PC-3 (cell line): ENCODE measurements around the gene RBFOX2. TPM values are rescaled to one million over a fixed set of nuclear protein-coding genes. Genes with fewer than 3 reads are reported as not detected.

Source experiments
- ATAC-seq: fragments of 200-7000 bp; cut with Tn5 transposase; 2 replicates; pipeline ENCODE4 v1.9.1; 2020; ENCODE audit warnings: mild to moderate bottlenecking, moderate library complexity
- BruUV-seq: library from RNA; stranded (reverse); fragments of 400-500 nt; replicated peaks from 2 replicates; lab custom pipeline; 2021; lab: Mats Ljungman, UMichigan
- CTCF ChIA-PET: fragments of 300-600 bp; sonication (Branson Sonifier 250); formaldehyde crosslinking; loops from one replicate; lab custom pipeline; 2022; ENCODE audit warnings: antibody characterized with exemption; lab: Charles Lee
- POLR2A ChIA-PET: fragments of 300-600 bp; sonication (Branson Sonifier 250); formaldehyde crosslinking; loops from one replicate; lab custom pipeline; 2022; ENCODE audit warnings: antibody characterized with exemption; ENCODE audit not compliant: unreplicated experiment; lab: Charles Lee
- DNase-seq: peaks from one replicate; pipeline ENCODE4 v3.0.0-alpha.2; 2015
- H2AFZ ChIP-seq: fragments of 300-600 bp; sonication (generic); 2 replicates; pipeline ENCODE4 v1.6.0; 2016; ENCODE audit warnings: antibody characterized with exemption, low read length
- H3F3A ChIP-seq: fragments of 300-600 bp; sonication (generic); one replicate; pipeline ENCODE4 v1.6.0; 2017; ENCODE audit warnings: antibody characterized with exemption, low read length, control low read depth, mild to moderate bottlenecking; ENCODE audit not compliant: unreplicated experiment
- H3K27ac ChIP-seq: fragments of 300-600 bp; sonication (generic); 2 replicates; pipeline ENCODE4 v1.5.1; 2016; ENCODE audit warnings: mild to moderate bottlenecking, low read length
- H3K27me3 ChIP-seq: fragments of 300-600 bp; sonication (generic); 2 replicates; pipeline ENCODE4 v1.6.1; 2016; ENCODE audit warnings: low read length, mixed read lengths
- H3K36me3 ChIP-seq: fragments of 300-600 bp; sonication (generic); 2 replicates; pipeline ENCODE4 v1.6.1; 2016; ENCODE audit warnings: low read depth, mixed run types, low read length, mixed read lengths
- H3K4me1 ChIP-seq: fragments of 300-600 bp; sonication (generic); 2 replicates; pipeline ENCODE4 v1.5.1; 2016; ENCODE audit warnings: low read length; ENCODE audit not compliant: insufficient read depth
- H3K4me2 ChIP-seq: fragments of 300-600 bp; sonication (generic); 2 replicates; pipeline ENCODE4 v1.6.0; 2016; ENCODE audit warnings: low read length
- H3K4me3 ChIP-seq: fragments of 300-600 bp; sonication (generic); 2 replicates; pipeline ENCODE4 v1.5.1; 2016; ENCODE audit warnings: mild to moderate bottlenecking, low read length, mixed read lengths
- H3K79me2 ChIP-seq: fragments of 300-600 bp; sonication (generic); 2 replicates; pipeline ENCODE4 v1.6.1; 2017; ENCODE audit warnings: low read length, mixed read lengths
- H3K9ac ChIP-seq: fragments of 300-600 bp; sonication (generic); 2 replicates; pipeline ENCODE4 v1.6.0; 2016; ENCODE audit warnings: mild to moderate bottlenecking, low read length
- H3K9me2 ChIP-seq: fragments of 300-600 bp; sonication (generic); replicated peaks from 2 replicates; pipeline ENCODE4 v1.6.1; 2016; ENCODE audit warnings: mixed run types, low read length, mixed read lengths
- H3K9me3 ChIP-seq: fragments of 300-600 bp; sonication (generic); 2 replicates; pipeline ENCODE4 v1.6.1; 2016; ENCODE audit warnings: low read length, mixed read lengths
- H4K20me1 ChIP-seq: fragments of 300-600 bp; sonication (generic); 2 replicates; pipeline ENCODE4 v1.6.1; 2016; ENCODE audit warnings: low read length, mixed read lengths
- EZH2 ChIP-seq: fragments of 300-600 bp; sonication (generic); IDR thresholded peaks from one replicate; pipeline ENCODE4 v1.6.1; 2017; ENCODE audit warnings: antibody characterized with exemption, mild to moderate bottlenecking, low read length; ENCODE audit not compliant: unreplicated experiment
- EZH2phosphoT487 ChIP-seq: fragments of 300-600 bp; sonication (generic); IDR thresholded peaks from 2 replicates; pipeline ENCODE4 v1.6.1; 2018; ENCODE audit warnings: mild to moderate bottlenecking, antibody characterized with exemption, low read length, borderline replicate concordance
- intact Hi-C: fragments of 100-400 bp; cut with micrococcal nuclease; formaldehyde crosslinking; loops from 2 replicates; pipeline ENCODE4 v1.9.0; 2023
- total RNA-seq: library from RNA; depleted of rRNA; stranded (reverse); fragments of >200 nt; gene quantifications from 2 replicates; pipeline ENCODE4 v1.2.3, GENCODE V29; 2014
- TF ChIP-seq, protein P1 (sequence below): fragments of 300-600 bp; sonication (generic); conservative IDR thresholded peaks from 2 replicates; pipeline ENCODE4 v1.5.1; 2017; ENCODE audit warnings: antibody characterized with exemption, low read depth, mild to moderate bottlenecking, low read length

The RBFOX2 gene
- total RNA-seq, 1 experiment from 2014 or later, result 75.1 TPM

DNA sequence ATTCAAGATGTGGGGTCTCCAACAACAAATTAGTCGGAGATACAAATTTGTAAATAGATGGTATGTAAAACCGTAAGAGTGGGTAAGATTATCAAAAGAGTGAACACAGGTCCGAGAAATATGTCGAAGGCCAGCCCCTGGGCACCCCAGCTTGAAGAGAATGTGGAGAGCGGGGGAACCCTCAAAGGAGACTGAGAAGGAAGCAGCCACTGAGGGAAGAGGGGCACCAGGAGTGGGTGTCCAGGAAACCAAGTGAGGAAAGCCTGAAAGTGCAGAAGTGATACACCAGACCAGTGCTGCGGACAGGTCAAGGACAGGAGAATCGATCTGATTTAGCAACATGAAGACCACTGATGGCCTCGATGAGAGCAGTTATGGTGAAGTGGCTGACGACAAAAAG lies 296.5 kb downstream of the RBFOX2 start:
- H2AFZ ChIP-seq, result no peak overlapping the region
- TF ChIP-seq EZH2 (no peak), EZH2phosphoT487 (no peak)
- TF ChIP-seq, protein P1, sequence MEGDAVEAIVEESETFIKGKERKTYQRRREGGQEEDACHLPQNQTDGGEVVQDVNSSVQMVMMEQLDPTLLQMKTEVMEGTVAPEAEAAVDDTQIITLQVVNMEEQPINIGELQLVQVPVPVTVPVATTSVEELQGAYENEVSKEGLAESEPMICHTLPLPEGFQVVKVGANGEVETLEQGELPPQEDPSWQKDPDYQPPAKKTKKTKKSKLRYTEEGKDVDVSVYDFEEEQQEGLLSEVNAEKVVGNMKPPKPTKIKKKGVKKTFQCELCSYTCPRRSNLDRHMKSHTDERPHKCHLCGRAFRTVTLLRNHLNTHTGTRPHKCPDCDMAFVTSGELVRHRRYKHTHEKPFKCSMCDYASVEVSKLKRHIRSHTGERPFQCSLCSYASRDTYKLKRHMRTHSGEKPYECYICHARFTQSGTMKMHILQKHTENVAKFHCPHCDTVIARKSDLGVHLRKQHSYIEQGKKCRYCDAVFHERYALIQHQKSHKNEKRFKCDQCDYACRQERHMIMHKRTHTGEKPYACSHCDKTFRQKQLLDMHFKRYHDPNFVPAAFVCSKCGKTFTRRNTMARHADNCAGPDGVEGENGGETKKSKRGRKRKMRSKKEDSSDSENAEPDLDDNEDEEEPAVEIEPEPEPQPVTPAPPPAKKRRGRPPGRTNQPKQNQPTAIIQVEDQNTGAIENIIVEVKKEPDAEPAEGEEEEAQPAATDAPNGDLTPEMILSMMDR, result no peak
- ChIA-PET POLR2A (no interaction called here), CTCF (no interaction called here)
- no peak overlapping the region for H3K4me2 ChIP-seq
- no peaks in the 10 kb centered on the region for H3K79me2 ChIP-seq
- no peaks in the 10 kb centered on the region for H3K27me3 ChIP-seq
- H3K36me3 ChIP-seq, result no peaks in the 10 kb centered on the region
- intact Hi-C loops, result no loop called here
- ATAC-seq, result no peak
- BruUV-seq, result no TSS peak
- H3K4me1 ChIP-seq, result no peaks in the 10 kb centered on the region
- no peaks in the 10 kb centered on the region for H4K20me1 ChIP-seq
- no peaks in the 10 kb centered on the region for H3K9me2 ChIP-seq
- no peaks in the 10 kb centered on the region for H3F3A ChIP-seq
- no peak overlapping the region for H3K9ac ChIP-seq
- no peak overlapping the region for H3K4me3 ChIP-seq
- DNase-seq, result no peak
- H3K9me3 ChIP-seq, result no peaks in the 10 kb centered on the region
- no peak overlapping the region for H3K27ac ChIP-seq

DNA sequence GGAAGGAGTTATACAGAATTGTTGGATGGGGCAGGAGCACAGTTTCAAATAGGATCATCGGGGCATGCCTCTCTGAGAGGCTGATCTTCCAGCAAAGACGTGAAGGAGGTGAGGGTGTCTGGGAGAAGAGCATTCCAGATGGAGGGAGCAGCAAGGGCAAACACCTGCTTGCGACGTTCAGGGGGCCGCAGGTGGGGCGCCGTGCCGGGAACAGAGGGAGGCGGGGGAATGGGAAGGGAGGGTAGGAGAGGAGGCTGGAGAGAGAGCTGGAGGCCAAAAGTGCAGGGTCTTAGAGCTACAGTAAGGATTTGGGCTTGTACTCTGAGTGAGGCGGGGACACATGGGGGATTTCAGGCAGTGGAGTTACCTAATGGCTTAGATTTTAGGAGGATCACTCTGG lies 297.3 kb downstream of the RBFOX2 start:
- Histone ChIP-seq H3K9me3 (no peaks in the 10 kb centered on the region), H3K9ac (no peak overlapping the region), H3K4me3 (no peak overlapping the region), H3K4me1 (no peaks in the 10 kb centered on the region), H3K36me3 (no peaks in the 10 kb centered on the region), H3K27ac (no peak overlapping the region), H3F3A (no peaks in the 10 kb centered on the region), H3K4me2 (no peak overlapping the region), H4K20me1 (no peaks in the 10 kb centered on the region), H3K9me2 (no peaks in the 10 kb centered on the region), H3K27me3 (no peaks in the 10 kb centered on the region), H2AFZ (no peak overlapping the region), H3K79me2 (no peaks in the 10 kb centered on the region)
- ChIA-PET CTCF (no interaction called here), POLR2A (no interaction called here)
- TF ChIP-seq EZH2phosphoT487, result no peak
- TF ChIP-seq EZH2, result no peak
- TF ChIP-seq, protein P1, result no peak
- DNase-seq (no peak), ATAC-seq (no peak)
- BruUV-seq, result no TSS peak
- intact Hi-C loops, result no loop called here

DNA sequence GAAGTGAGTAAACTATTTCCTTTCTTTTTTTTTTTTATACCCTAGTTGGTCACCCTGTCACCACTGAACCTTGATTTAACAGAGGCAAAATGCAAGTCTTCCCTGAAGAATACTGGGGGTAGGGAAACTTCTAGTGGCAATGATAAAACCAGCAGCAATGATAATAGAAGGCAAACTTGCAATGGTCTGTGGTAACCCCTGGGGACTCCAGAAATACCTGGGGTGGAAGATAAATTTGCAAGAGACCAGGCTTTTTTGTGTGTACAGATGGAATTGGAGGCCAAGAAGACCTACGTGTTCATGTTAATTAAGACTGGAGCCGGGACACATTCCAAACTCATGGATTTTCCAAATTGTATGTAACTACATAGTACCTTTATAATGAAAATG lies 299.3 kb downstream of the RBFOX2 start:
- H3K79me2 ChIP-seq, result no peaks in the 10 kb centered on the region
- H3K9ac ChIP-seq, result no peak overlapping the region
- no peaks in the 10 kb centered on the region for H4K20me1 ChIP-seq
- no peaks in the 10 kb centered on the region for H3K36me3 ChIP-seq
- no peak overlapping the region for H3K4me2 ChIP-seq
- no peaks in the 10 kb centered on the region for H3F3A ChIP-seq
- ATAC-seq (no peak), DNase-seq (no peak)
- TF ChIP-seq, protein P1, result no peak
- TF ChIP-seq EZH2phosphoT487 (no peak), EZH2 (no peak)
- H3K9me2 ChIP-seq, result no peaks in the 10 kb centered on the region
- H3K4me1 ChIP-seq, result no peaks in the 10 kb centered on the region
- H3K27ac ChIP-seq, result no peak overlapping the region
- intact Hi-C loops, result no loop called here
- no peak overlapping the region for H2AFZ ChIP-seq
- H3K27me3 ChIP-seq, result no peaks in the 10 kb centered on the region
- no peak overlapping the region for H3K4me3 ChIP-seq
- CTCF ChIA-PET, result no interaction called here
- POLR2A ChIA-PET, result interaction anchor here (0.6 kb wide), 1 partner anchor 185 kb away, joined by 3 read pairs; no protein-coding TSS in a partner anchor
- no TSS peak for BruUV-seq
- no peaks in the 10 kb centered on the region for H3K9me3 ChIP-seq
